T47D (cell line): ENCODE results near the gene ATP5PB.

ENCODE experiments used
- DNase-seq, 2 experiments: peaks; one replicate each; pipeline versions ENCODE4 v3.0.0 to v3.0.0-alpha.2; 2011 to 2012; ENCODE audit warnings: low read depth in 1 of 2, low spot score in 1 of 2
- JUND ChIP-seq: IDR thresholded peaks from 2 replicates; pipeline ENCODE4 v1.6.1; 2012; ENCODE audit warnings: low read depth
- in situ Hi-C: cut with HindIII; loops from 2 replicates; pipeline ENCODE4 v1.10.0; 2016; ENCODE audit warnings: low sequenced_read_pairs, low pct_unique_long_range_greater_than_20kb

The ATP5PB gene

DNA sequence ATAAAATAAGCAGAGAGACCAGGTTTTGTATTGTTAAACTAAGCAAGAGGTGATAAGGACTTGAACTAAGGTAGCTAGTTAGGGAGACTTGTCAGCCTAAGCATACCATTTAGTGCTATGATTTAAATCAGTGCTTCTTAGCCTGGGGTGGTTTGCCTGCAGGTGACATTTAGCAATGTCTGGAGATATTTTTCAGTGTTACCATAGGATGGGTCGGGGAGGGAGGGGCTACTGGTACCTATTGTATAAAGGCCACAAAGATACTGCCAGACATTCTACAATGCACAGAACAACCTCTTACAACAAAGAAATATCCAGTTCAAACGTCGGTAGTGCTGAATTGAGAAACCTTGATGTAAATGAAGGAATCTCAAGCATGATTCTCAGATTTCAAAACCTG is 3.3 kb downstream of the ATP5PB start:
- no peak for TF ChIP-seq JUND
- in situ Hi-C loops: no loop called here
- no peak for DNase-seq

DNA sequence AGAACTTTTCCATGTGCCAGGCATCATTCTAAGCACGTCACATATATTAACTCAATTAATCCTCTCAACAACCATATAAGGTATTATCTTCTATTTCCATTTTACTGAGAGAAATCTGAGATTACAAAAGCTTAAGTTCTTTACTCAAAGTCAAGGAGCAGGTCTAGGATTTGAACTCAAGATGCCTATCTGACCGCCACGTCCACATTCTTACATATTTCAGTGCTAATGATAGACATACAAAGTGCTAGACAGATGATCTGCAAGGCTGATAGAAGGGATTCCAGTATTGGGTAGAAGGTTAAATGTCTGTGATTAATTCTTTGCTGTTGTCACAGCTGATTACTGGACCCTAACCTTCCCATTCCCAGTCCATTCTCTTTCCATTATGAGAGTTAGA is 4.4 kb downstream of the ATP5PB start:
- TF ChIP-seq JUND: no peak
- DNase-seq: no peak
- in situ Hi-C loops: no loop called here

DNA sequence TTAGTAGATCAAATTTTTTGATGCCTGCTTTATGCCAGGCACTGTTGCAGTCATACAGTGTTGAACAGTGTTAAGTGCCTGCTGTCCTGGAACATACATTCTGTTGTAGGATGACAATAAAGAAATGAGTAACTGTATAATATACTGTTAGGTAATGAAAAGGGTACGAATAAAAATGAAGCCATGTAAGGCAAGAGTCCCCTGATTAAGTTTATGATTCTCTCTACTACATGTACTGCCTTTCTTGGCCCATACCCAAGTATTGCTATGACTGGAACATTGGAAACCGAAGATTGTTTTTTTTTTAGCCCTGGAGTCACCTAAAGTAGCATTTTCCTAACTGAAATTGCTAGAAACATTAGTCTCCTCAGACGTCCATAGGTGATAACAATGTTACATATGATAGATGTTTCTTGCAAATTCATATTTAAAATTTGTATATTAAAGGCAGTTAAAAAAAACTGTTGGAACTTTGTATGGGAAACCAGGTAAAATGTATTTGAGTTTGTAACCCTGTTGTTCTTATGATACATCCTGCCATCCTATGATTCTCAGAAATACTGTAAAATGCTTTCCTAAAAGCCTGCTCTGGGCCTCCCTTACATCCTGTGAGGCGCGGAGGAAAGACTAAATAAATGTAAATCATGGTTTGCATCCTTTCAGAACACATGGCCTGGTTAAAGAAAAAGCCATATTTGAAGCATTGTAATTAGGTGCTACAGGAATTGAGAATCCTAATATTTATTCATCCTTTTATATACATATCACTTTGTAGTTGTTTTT is 5.8 kb downstream of the ATP5PB start:
- DNase-seq: no peak
- in situ Hi-C loops: no loop called here
- TF ChIP-seq JUND: no peak

DNA sequence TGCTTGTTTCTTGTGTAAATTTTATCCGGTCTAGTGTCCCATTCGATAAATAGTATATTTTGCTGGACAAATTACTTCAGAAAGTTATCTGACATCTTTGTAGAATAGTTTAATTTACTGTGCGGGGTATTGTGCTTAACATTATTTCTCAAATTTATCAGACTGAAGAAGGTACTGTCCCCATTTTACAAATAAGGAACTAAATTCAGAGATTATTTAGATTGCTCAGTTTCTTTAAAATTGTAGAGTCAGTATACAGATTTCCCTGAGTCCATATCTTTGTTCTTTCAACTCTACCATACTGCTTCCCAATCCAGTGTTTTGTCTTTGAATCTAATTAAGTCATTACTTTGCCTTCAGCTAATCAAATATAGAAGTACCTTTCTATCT is 6.4 kb downstream of the ATP5PB start:
- in situ Hi-C loops: no loop called here
- no peak for DNase-seq
- no peak for TF ChIP-seq JUND

DNA sequence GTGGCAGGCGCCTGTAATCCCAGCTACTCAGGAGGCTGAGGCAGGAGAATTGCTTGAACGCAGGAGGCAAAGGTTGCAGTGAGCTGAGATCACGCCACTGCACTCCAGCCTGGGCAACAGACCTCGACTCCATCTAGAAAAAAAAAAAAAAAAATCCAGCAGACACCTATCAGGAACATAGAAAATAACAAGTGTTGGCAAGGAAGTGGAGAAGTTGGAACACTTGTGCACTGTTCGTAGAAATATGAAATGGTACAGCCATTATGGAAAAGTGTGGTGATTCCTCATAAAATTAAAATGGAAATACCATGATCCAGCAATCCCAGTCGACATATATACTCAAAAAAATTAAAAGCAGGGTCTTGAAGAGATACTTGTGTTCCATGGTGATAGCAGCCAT is 12.5 kb downstream of the ATP5PB start:
- DNase-seq: no peak
- in situ Hi-C loops: no loop called here
- TF ChIP-seq JUND: no peak

DNA sequence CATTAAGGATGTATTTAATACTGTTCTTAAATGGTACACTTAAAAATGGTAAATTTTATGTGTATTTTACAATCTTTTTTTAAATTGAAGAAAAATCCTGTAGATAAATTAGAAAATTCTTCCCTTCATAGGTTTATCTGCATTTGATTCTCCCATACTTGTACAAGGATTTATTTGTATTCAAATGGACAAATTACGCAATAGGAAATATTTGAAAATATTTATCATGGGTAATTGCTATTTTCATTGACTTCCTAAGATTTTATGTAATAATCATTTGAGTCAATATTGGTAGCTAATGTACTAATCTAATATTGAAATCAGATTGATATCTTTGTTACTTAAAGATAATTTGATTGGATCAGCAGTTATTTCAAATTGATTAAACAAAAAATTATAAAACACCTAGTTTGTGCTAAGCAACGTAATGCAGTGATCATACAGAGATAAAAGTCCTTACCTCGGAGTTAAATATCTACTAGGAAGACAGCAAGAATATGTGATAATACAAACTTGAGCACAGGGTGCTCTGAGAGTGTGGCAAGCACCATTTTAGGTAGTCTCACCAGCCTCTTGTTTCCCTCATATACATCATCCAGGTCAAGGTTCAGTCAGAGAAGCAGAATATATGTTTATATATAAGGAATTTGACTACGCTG is 13.2 kb downstream of the ATP5PB start:
- in situ Hi-C loops: no loop called here
- no peak for TF ChIP-seq JUND
- DNase-seq: no peak

DNA sequence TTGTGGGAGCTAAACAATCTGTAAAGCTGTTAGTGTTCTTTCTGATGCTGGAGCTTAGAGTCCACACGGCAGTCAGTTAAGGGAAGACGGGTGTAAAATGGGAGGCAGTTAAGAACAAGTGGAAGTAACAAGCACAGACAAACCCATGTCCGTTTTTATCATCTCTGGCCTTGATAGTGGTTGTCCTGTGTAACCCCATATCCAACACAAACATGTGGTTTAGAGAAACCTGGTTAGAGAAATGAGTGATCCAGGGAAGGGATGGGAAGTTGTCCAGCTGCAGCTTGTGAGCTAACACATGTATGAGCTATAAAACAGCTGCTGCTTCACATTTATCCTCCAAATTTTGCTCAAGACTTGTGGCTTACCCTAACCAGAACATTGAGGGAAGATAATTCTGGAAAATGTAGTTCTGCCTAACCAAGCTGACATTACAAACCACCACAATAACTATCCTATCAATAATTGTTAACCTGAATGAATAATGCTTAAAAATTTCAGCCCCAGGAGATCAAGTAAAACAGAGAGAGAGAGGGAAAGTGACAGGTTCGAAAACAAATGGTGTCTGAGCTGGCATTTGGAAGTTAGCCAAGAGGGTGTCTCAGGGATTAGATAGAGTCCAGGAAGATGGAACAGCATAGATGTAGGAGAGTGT is 13.9 kb downstream of the ATP5PB start:
- in situ Hi-C loops: no loop called here
- no peak for TF ChIP-seq JUND
- no peak for DNase-seq

DNA sequence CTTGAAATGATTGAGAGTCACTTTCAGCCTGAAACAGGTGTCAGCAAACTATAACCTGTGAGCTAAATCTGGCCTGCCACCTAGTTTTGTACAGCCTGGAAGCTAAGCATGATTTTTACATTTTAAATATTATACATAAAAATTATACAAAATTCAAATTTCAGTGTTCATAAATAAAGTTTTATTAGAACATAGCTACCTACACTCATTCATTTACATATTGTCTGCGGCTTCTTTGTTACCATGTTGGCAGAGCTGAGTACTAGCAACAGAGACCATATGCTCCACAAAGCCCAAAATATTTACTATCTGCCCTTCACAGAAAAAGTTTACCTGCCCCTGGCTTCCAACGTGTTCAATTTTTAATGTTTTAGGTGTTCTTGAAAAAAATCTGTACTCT is 16.5 kb downstream of the ATP5PB start:
- TF ChIP-seq JUND: no peak
- no peak for DNase-seq
- in situ Hi-C loops: no loop called here

DNA sequence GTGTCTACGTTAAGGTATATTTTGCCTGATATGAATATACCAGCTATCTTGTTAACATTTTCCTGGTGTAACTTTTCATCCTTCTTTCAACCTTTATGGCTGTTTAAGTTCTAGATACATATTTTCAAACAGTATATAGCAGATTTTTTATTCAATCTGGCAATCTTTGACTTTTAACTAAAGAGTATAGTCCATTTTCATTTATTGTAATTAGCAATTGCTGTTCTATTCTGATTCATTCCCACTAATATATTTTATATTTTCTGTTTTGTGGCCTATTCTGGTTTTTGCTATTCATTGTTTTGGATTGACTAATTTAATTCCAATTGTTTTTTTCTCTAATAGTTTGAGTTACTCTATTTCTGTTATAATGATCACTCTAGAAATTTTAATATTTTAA is 17.2 kb downstream of the ATP5PB start:
- DNase-seq: no peak
- in situ Hi-C loops: no loop called here
- no peak for TF ChIP-seq JUND

DNA sequence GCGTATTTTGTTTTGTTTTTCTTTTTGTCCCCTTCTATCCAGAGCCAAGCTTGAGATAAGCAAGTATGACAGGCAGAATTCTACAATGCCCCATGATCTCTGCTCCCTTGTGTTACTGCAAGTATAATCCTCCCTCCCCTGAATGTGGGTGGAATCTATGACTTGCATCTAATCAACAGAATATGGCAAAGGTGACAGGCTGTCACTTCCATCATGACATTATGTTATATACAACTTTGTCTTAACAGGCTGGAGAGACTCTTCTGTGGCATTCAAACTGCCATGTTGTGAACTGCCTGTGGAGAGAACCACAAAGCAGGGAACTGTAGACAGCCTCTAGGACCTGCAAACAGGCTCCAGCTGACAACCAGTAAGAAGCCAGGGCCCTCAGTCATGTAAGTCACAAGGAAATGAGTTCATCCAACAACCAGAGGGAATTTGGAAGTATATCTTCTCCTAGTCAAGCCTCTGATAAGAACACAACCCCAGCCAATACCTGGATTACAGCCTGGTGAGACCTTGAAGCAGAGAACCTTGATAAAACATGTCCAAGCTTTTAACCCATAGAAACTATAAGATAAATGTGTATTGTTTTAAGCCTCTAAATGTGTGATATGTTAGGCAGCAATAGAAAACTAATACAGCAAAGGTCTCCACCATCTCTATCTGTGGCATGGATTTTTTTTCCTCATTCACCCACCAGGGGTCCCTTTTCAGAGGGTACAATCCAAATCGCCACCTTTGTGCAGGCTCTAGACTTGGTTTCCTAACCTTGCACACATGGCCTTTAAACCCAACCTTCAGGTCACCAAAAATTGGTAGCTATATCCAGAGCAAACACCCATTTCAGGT is 18.8 kb downstream of the ATP5PB start:
- in situ Hi-C loops: no loop called here
- no peak for DNase-seq
- TF ChIP-seq JUND: no peak

DNA sequence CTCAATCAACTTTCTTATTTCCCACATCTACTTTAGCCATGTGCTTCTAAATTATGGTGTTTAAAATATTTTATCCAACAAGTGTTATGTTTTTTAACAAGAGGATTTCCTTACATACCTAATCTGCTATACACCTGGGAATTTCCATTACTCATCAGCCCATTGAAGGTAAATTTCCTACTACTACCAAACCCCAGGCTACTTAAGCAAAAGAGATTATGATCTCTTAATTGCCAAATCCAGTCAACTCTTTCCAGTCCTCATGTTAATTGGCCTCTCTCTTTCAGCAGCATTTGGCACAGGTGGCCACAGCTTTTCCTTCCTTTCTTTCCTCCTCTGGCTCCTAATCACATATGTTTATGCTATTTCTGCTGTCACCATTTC is 19.4 kb downstream of the ATP5PB start:
- no peak for TF ChIP-seq JUND
- DNase-seq: no peak
- in situ Hi-C loops: no loop called here

DNA sequence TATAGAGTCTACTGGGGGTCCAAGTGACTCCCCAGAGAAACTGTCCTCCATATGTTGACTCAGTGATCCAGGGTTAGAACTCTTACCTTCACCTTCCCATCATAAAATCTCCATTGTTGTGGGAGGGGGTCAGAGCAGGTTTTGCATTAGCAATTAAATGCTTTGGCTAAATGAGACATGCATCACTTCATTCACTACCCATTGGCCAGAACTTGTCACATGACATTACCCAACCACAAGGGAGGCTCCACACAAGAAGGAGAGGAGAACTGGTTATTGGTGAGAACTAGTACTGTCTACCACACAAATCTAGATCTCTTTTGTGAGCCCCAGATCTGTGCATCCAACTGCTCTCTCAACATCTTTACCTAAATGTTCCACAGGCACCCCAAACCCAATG is 20.3 kb downstream of the ATP5PB start:
- in situ Hi-C loops: no loop called here
- no peak for DNase-seq
- no peak for TF ChIP-seq JUND

DNA sequence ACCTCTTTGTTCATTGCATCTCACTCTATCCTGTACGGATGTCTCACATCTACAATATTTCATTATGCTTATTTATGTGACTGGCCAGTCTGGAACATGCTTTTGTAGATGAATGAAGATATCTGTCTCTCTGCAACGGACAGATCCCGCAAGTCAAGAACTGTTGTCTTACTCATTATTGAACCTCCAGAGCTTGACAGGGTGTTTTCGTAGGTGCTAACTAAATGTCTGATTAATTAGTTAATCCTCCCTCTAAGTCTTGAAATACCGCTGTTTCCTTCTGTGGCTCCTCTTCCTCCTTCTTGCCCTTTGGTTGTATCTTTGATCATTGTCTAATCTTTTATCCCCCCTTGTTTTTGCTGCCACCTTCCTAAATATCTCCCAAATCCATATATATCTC is 21.3 kb downstream of the ATP5PB start:
- DNase-seq: no peak
- in situ Hi-C loops: no loop called here
- TF ChIP-seq JUND: no peak
